Fibroblast of pulmonary artery (primary cell): ENCODE measurements around the gene EIF4A3.

ENCODE experiments used
- DNase-seq: peaks from one replicate; pipeline ENCODE4 v3.0.0-alpha.2; 2010; ENCODE audit warnings: low read depth
- H3K4me3 ChIP-seq: replicated peaks from 2 replicates; pipeline ENCODE4 v1.5.1; 2011; ENCODE audit warnings: low read depth, mild to moderate bottlenecking, control low read depth, low read length, moderate library complexity
- CTCF ChIP-seq: IDR thresholded peaks from 2 replicates; pipeline ENCODE4 v1.5.1; 2011; ENCODE audit warnings: mild to moderate bottlenecking, control low read depth, low read length, inconsistent platforms; ENCODE audit errors: missing control alignments

Gene EIF4A3

DNA sequence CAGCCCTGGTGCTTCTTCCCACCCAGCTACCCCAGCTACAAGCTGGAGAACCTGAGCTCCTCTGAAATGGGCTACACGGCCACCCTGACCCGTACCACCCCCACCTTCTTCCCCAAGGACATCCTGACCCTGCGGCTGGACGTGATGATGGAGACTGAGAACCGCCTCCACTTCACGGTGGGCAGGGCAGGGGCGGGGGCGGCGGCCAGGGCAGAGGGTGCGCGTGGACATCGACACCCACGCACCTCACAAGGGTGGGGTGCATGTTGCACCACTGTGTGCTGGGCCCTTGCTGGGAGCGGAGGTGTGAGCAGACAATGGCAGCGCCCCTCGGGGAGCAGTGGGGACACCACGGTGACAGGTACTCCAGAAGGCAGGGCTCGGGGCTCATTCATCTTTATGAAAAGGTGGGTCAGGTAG, 42.0 kb downstream of the EIF4A3 start:
- H3K4me3 ChIP-seq, result no peak overlapping the region
- TF ChIP-seq CTCF, result no peak
- DNase-seq, result no peak

DNA sequence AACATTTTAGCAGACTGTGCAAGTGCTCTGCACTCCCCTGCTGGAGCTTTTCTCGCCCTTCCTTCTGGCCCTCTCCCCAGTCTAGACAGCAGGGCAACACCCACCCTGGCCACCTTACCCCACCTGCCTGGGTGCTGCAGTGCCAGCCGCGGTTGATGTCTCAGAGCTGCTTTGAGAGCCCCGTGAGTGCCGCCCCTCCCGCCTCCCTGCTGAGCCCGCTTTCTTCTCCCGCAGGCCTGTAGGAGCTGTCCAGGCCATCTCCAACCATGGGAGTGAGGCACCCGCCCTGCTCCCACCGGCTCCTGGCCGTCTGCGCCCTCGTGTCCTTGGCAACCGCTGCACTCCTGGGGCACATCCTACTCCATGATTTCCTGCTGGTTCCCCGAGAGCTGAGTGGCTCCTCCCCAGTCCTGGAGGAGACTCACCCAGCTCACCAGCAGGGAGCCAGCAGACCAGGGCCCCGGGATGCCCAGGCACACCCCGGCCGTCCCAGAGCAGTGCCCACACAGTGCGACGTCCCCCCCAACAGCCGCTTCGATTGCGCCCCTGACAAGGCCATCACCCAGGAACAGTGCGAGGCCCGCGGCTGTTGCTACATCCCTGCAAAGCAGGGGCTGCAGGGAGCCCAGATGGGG, 42.5 kb downstream of the EIF4A3 start:
- no peak for TF ChIP-seq CTCF
- no peak overlapping the region for H3K4me3 ChIP-seq
- peak; percentile 58 for DNase-seq

GRCh38 chr17:80103449-80104085, 43.4 kb downstream of the EIF4A3 start:
- DNase-seq, result no peak

GRCh38 chr17:80102664-80103448, 44.1 kb downstream of the EIF4A3 start:
- no peak for TF ChIP-seq CTCF
- no peak for DNase-seq
- H3K4me3 ChIP-seq, result no peak overlapping the region

More at GRCh38 chr17:80103449-80104085, 43.4 kb downstream of the EIF4A3 start:
- H3K4me3 ChIP-seq, result no peak overlapping the region
- TF ChIP-seq CTCF, result no peak

GRCh38 chr17:80101946-80102663, 44.8 kb downstream of the EIF4A3 start:
- peak; percentile 10 for DNase-seq
- H3K4me3 ChIP-seq, result peak overlapping the region; percentile 92

More at GRCh38 chr17:80101946-80102663, 44.8 kb downstream of the EIF4A3 start:
- TF ChIP-seq CTCF, result no peak
